Tibial artery (tissue), 4 donors: ENCODE measurements around the gene OR2T5.
"Not testable (repeated sequence)": the region's sequence is repeated elsewhere in the genome, so short reads cannot be mapped to it uniquely, and the experiment has no call there.

ENCODE experiments used
- DNase-seq, 2 donors: peaks; one replicate each; pipeline ENCODE4 v3.0.0-alpha.2; 2019
- H3K27ac ChIP-seq, 2 donors: fragments of 200-600 bp; sonication (generic) in 1 of 2; 1 replicate in 1 of 2; 2 replicates in 1 of 2; pipeline ENCODE4 v1.5.1; 2018 to 2019; ENCODE audit warnings: mild to moderate bottlenecking in 1 of 2
- H3K27me3 ChIP-seq, 2 donors: fragments of 200-600 bp; sonication (generic) in 1 of 2; one replicate each; pipeline versions ENCODE4 v1.5.1 to v1.6.0; 2016 to 2019
- H3K36me3 ChIP-seq, 3 donors: fragments of 200-600 bp; sonication (generic) in 2 of 3; one replicate each; pipeline ENCODE4 v1.5.1; 2016 to 2019; ENCODE audit warnings: mild to moderate bottlenecking in 2 of 3
- H3K4me1 ChIP-seq, 4 donors: fragments of 200-600 bp; sonication (generic) in 2 of 4; 1 replicate in 3 of 4; 2 replicates in 1 of 4; pipeline ENCODE4 v1.5.1; 2016 to 2019
- H3K4me3 ChIP-seq, 2 donors: fragments of 200-600 bp; sonication (generic) in 1 of 2; 1 replicate in 1 of 2; 2 replicates in 1 of 2; pipeline ENCODE4 v1.5.1; 2018 to 2019; ENCODE audit warnings: mild to moderate bottlenecking in 2 of 2
- H3K9me3 ChIP-seq, 3 donors: fragments of 200-600 bp; sonication (generic) in 1 of 3; one replicate each; pipeline ENCODE4 v1.5.1; 2016 to 2019
- intact Hi-C: fragments of 100-400 bp; cut with DNase I; formaldehyde crosslinking; loops from one replicate; pipeline ENCODE4 v1.15.0; 2023; ENCODE audit warnings: low total_unique reads
- TF ChIP-seq, protein P1 (sequence below), 2 experiments: fragments of 200-600 bp in 1 of 2; fragments of 450-650 bp in 1 of 2; IDR thresholded peaks; one replicate each; pipeline ENCODE4 v1.5.1; 2017 to 2019; ENCODE audit warnings: antibody characterized with exemption in 2 of 2, mild to moderate bottlenecking in 1 of 2, moderate library complexity in 1 of 2

OR2T5 gene

GRCh38 chr1:248471154-248471553 lies 17.2 kb upstream of the OR2T5 start:
- Histone ChIP-seq H3K27me3 (no peaks in the 10 kb centered on the region), H3K36me3 (no peaks in the 10 kb centered on the region), H3K9me3 (no peaks in the 10 kb centered on the region), H3K4me3 (no peak overlapping the region), H3K27ac (no peak overlapping the region), H3K4me1 (no peaks in the 10 kb centered on the region)
- TF ChIP-seq, protein P1, sequence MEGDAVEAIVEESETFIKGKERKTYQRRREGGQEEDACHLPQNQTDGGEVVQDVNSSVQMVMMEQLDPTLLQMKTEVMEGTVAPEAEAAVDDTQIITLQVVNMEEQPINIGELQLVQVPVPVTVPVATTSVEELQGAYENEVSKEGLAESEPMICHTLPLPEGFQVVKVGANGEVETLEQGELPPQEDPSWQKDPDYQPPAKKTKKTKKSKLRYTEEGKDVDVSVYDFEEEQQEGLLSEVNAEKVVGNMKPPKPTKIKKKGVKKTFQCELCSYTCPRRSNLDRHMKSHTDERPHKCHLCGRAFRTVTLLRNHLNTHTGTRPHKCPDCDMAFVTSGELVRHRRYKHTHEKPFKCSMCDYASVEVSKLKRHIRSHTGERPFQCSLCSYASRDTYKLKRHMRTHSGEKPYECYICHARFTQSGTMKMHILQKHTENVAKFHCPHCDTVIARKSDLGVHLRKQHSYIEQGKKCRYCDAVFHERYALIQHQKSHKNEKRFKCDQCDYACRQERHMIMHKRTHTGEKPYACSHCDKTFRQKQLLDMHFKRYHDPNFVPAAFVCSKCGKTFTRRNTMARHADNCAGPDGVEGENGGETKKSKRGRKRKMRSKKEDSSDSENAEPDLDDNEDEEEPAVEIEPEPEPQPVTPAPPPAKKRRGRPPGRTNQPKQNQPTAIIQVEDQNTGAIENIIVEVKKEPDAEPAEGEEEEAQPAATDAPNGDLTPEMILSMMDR (IDR thresholded peaks at IDR 0.05) = no peak
- DNase-seq = no peak
- intact Hi-C loops = no loop called here

DNA sequence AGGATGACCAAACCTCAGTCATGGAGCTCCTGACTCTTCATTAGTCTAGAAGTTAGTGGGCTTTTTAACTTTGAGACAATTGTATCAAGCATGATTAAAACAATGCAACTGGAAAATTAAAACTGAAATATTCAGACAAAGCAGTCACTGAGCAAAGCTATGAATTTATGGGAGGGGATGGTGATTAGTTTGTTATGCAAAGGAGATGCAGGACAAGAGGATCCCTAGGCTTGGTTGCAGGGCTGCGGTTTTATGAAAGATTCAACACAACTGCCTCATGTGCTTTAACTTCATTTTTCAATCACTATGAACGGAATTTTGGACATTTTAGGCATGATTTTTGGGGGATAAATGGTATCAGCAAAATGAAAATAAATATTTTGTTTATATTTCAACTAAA lies 16.3 kb upstream of the OR2T5 start:
- H3K27me3 ChIP-seq, H3K27ac ChIP-seq, DNase-seq, H3K4me3 ChIP-seq, H3K4me1 ChIP-seq, H3K36me3 ChIP-seq, H3K9me3 ChIP-seq, intact Hi-C loops: not testable (repeated sequence)

- H3K9me3 ChIP-seq, DNase-seq, H3K27ac ChIP-seq, H3K27me3 ChIP-seq, H3K4me3 ChIP-seq, H3K36me3 ChIP-seq, intact Hi-C loops, H3K4me1 ChIP-seq: not testable (repeated sequence)
These were observed 15.3 kb upstream of the OR2T5 start, which contains the start of gene OR2T3 for GRCh38 chr1:248473051-248473450. OR2T3 (plus strand) TSS chr1:248473351; CDS start chr1:248473351, 0 bp downstream.

GRCh38 chr1:248475660-248476059 lies 12.7 kb upstream of the OR2T5 start:
- intact Hi-C loops, DNase-seq: not testable (repeated sequence)

DNA sequence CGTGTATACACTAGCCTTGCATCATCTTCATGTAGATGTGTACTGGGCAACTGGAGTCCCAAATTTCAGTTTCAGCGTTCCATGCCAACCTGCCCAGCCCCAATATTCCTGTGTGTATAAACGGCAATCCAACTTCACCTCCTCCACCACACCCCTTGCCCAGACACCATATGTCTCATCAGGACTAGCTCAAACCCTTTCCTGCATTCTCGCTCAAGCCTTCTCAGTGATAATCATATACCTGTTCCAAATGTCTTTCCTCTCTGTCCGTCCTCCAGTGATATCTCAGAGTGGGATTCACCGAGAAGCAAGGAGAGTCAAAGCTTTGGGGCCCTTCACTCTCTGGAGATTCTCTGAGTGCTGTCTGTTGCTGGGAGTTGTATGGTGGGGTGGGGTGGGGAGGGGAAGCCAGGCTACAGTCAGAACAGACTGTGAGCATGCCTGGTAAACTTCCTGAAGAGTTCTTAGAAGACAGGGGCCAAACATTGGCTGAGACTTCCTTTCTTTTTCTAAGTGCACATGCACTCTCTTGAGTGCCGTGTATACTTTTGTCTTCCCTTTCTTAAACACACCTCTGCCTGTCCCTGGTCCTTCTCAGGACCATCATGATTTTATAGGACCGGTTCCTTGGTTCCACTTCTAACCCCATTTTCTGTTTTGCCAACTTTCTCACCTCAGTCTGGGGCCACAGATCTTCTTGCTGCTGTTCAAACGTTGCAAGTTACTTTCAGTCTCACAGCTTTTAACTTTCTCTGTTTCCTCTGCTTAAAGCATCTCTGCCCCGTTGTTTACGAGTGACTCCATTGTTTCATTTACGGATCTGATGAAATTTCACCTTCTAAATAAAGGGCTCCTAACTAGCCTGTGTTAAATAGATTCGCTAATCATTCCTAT lies 6.5 kb upstream of the OR2T5 start:
- H3K27ac ChIP-seq, intact Hi-C loops, H3K27me3 ChIP-seq, DNase-seq, H3K9me3 ChIP-seq, H3K4me1 ChIP-seq, H3K4me3 ChIP-seq, H3K36me3 ChIP-seq: not testable (repeated sequence)

More at GRCh38 chr1:248475660-248476059, 12.7 kb upstream of the OR2T5 start:
- not testable (repeated sequence) for H3K9me3 ChIP-seq, H3K4me1 ChIP-seq, H3K27me3 ChIP-seq, H3K36me3 ChIP-seq, H3K4me3 ChIP-seq, H3K27ac ChIP-seq

- H3K36me3 ChIP-seq, H3K4me3 ChIP-seq, H3K4me1 ChIP-seq, H3K27ac ChIP-seq, H3K27me3 ChIP-seq, intact Hi-C loops, DNase-seq, H3K9me3 ChIP-seq: not testable (repeated sequence)
These were observed 8.3 kb downstream of the OR2T5 start for GRCh38 chr1:248496661-248497060.

GRCh38 chr1:248500305-248501035 lies 12.1 kb downstream of the OR2T5 start:
- intact Hi-C loops, H3K36me3 ChIP-seq, H3K4me3 ChIP-seq, H3K4me1 ChIP-seq, H3K9me3 ChIP-seq, H3K27ac ChIP-seq, H3K27me3 ChIP-seq, DNase-seq: not testable (repeated sequence)

- H3K36me3 ChIP-seq, H3K4me1 ChIP-seq, DNase-seq, H3K9me3 ChIP-seq, H3K4me3 ChIP-seq, H3K27ac ChIP-seq, H3K27me3 ChIP-seq, intact Hi-C loops: not testable (repeated sequence)
These were observed 19.4 kb downstream of the OR2T5 start, which contains the start of gene OR2G6 for GRCh38 chr1:248507773-248508172. OR2G6 (plus strand) TSS chr1:248508073; CDS start chr1:248521647, 13,574 bp downstream.

- H3K27me3 ChIP-seq = not testable (repeated sequence)
These were observed 21.8 kb downstream of the OR2T5 start for GRCh38 chr1:248510217-248510616.

More at GRCh38 chr1:248510217-248510616, 21.8 kb downstream of the OR2T5 start:
- DNase-seq, H3K9me3 ChIP-seq, H3K4me3 ChIP-seq, intact Hi-C loops, H3K27ac ChIP-seq, H3K36me3 ChIP-seq, H3K4me1 ChIP-seq: not testable (repeated sequence)
